ENCODE results near the gene ADM2.
"Not testable (repeated sequence)": the region's sequence is repeated elsewhere in the genome, so short reads cannot be mapped to it uniquely, and the experiment has no call there.

- TF ChIP-seq POLR2AphosphoS5 (IDR thresholded peaks at IDR 0.05; ENCODE audit: borderline replicate concordance, low read depth, low read length); EZH2 (IDR thresholded peaks at IDR 0.05): not testable (repeated sequence)
These were observed 38.8 kb downstream of the ADM2 start for GRCh38 chr22:50520184-50520583.

All from SK-N-MC (cell line).